Measurements from ENCODE around the gene PARPBP.

DNA sequence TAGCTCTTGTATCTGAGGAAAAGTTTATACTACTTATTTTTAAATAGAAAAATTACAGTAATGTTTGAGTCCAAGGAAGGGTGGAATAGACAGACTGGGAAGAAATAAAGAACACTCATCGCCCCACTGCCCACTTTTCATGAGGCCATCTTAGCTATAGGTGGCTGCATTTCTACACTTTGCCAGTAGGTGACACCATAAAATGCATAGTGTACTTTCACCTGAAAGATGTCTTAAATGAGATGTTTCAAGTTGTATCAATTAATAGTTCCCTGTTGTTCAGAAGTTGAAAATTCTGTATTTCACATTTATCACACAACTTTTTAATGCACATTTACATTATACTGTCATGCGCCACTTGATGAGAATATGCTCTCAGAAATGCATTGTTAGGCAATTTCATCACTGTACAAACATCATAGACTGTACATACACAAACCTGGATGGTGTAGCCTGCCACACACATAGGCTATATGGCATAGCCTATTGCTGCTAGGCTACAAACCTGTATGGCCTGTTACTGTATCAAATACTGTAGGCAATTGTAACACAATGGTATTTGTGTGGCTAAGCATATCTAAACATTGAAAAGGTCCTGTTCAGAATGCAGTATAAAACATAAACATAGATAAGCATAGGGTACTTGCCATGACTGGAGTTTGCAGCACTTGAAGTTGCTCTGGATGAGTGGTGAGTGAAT, 50.1 kb downstream of the PARPBP start:
- TF ChIP-seq, protein P1, sequence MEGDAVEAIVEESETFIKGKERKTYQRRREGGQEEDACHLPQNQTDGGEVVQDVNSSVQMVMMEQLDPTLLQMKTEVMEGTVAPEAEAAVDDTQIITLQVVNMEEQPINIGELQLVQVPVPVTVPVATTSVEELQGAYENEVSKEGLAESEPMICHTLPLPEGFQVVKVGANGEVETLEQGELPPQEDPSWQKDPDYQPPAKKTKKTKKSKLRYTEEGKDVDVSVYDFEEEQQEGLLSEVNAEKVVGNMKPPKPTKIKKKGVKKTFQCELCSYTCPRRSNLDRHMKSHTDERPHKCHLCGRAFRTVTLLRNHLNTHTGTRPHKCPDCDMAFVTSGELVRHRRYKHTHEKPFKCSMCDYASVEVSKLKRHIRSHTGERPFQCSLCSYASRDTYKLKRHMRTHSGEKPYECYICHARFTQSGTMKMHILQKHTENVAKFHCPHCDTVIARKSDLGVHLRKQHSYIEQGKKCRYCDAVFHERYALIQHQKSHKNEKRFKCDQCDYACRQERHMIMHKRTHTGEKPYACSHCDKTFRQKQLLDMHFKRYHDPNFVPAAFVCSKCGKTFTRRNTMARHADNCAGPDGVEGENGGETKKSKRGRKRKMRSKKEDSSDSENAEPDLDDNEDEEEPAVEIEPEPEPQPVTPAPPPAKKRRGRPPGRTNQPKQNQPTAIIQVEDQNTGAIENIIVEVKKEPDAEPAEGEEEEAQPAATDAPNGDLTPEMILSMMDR (IDR thresholded peaks at IDR 0.05 in 8 of 11, conservative IDR thresholded peaks at IDR 0.05 in 3 of 11): peak; percentile 38 to 73 (median 67)
- TF ChIP-seq POLR2A (IDR thresholded peaks at IDR 0.05) (no peak), POLR2AphosphoS5 (IDR thresholded peaks at IDR 0.05) (no peak)
